Neuron (in vitro differentiated cells): Measurements from ENCODE around the gene FHOD3.

Experiments
- H2AFZ ChIP-seq: one replicate; pipeline ENCODE4 v1.6.1; 2013; ENCODE audit warnings: low read depth, mild to moderate bottlenecking, inconsistent platforms, low read length, moderate library complexity
- H3K27me3 ChIP-seq: one replicate; pipeline ENCODE4 v1.6.1; 2013; ENCODE audit warnings: low read length; ENCODE audit not compliant: insufficient read depth
- H3K36me3 ChIP-seq: one replicate; pipeline ENCODE4 v1.6.1; 2013; ENCODE audit warnings: low read length; ENCODE audit not compliant: insufficient read depth
- H3K4me1 ChIP-seq: one replicate; pipeline ENCODE4 v1.6.1; 2013; ENCODE audit warnings: low read length; ENCODE audit not compliant: insufficient read depth
- H3K4me3 ChIP-seq: 2 replicates; pipeline ENCODE4 v1.5.1; 2013; ENCODE audit warnings: mild to moderate bottlenecking, low read length, moderate library complexity
- H3K9me3 ChIP-seq: one replicate; pipeline ENCODE4 v1.6.1; 2013; ENCODE audit warnings: low read length

The FHOD3 gene

DNA sequence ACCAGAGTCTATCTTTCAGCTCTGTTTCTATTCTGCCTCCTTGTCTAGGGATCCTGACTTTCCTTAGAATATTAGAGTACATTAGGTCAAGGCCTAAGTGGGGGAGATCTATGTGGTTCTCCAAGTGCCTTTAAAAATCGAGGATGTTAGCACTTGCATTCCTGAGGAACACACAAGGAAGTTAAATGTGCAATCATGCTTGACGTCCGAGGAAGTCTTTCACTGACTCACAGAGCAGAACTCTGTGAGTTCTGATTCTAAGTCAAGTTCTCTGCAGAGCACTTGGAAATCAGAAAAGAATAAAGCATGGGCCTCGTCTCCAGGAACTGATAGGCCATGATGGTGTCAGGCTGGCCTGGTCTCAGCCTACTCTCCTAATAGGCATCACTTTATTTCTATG is 17.2 kb downstream of the FHOD3 start:
- Histone ChIP-seq H3K27me3 (no peaks in the 10 kb centered on the region), H2AFZ (no peak overlapping the region), H3K36me3 (no peaks in the 10 kb centered on the region), H3K9me3 (peaks cover 2% of the 10 kb centered on the region), H3K4me1 (peaks cover 4% of the 10 kb centered on the region), H3K4me3 (no peak overlapping the region)

GRCh38 chr18:36315736-36316135 is 18.2 kb downstream of the FHOD3 start:
- peaks cover 4% of the 10 kb centered on the region for H3K4me1 ChIP-seq

GRCh38 chr18:36316246-36316645 is 18.7 kb downstream of the FHOD3 start:
- H3K4me3 ChIP-seq: no peak overlapping the region
- H3K36me3 ChIP-seq: no peaks in the 10 kb centered on the region
- peaks cover 5% of the 10 kb centered on the region for H3K9me3 ChIP-seq
- no peaks in the 10 kb centered on the region for H3K27me3 ChIP-seq
- H3K4me1 ChIP-seq: peaks cover 4% of the 10 kb centered on the region
- H2AFZ ChIP-seq: no peak overlapping the region

More at GRCh38 chr18:36315736-36316135, 18.2 kb downstream of the FHOD3 start:
- Histone ChIP-seq H3K9me3 (peaks cover 2% of the 10 kb centered on the region), H3K36me3 (no peaks in the 10 kb centered on the region), H3K4me3 (no peak overlapping the region), H3K27me3 (no peaks in the 10 kb centered on the region), H2AFZ (no peak overlapping the region)

DNA sequence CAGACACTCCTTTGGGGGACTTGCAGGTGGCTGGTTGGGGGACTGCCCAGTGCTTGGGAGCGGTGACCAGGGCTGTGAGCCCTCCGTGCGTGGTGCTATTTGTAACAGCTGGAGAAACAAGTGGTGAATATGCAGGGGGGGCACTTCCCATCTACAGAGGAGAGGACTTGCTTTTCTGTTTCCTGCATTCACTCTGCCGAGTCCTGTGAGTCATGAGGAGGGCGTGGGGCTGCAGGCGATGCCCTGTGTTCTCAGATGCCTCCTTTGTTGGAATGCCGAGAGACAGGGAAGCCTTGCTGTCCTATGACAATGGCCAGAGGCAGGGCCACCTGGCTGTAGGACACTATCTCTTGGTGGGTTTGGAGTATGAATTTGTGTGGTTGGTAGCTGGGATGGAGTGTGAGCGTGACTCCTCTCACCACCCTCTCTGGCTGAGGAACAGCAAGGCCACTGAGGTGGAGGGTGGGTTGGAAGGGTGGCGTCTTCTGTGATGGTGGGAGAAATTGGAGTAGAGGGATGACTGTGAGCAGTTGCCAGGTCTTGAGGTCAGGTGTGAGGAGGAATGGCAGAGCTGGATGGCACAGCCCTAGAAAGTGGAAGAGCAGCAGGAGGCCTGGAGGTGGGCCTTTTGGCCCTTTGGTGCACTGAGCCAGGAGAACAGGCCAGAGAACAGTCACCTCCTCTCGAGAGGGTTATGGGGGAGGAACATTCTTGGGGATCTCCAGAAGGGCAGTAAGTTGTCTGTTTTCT is 24.3 kb downstream of the FHOD3 start:
- no peaks in the 10 kb centered on the region for H3K4me1 ChIP-seq
- peaks cover 8% of the 10 kb centered on the region for H3K9me3 ChIP-seq
- no peaks in the 10 kb centered on the region for H3K36me3 ChIP-seq
- H3K4me3 ChIP-seq: no peak overlapping the region
- H3K27me3 ChIP-seq: no peaks in the 10 kb centered on the region
- no peak overlapping the region for H2AFZ ChIP-seq

DNA sequence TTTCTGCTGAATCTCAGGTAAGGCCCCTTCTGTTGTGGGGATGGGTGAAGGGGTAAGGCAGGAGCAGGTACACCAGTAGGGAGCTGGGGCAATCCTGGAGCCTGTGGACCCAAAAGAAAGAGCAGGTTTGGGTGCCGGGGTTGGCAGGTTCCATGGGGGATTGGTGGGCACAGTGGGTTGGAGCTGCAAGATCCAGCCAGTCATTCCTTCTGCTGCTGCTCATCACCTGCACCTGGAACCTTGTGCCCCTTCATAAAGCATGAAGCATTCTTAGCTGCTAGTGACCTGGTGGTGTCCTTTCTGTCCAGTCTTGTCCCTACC is 24.9 kb downstream of the FHOD3 start:
- Histone ChIP-seq H2AFZ (no peak overlapping the region), H3K4me1 (no peaks in the 10 kb centered on the region), H3K36me3 (no peaks in the 10 kb centered on the region), H3K27me3 (no peaks in the 10 kb centered on the region), H3K9me3 (peaks cover 8% of the 10 kb centered on the region), H3K4me3 (no peak overlapping the region)

- no peaks in the 10 kb centered on the region for H3K27me3 ChIP-seq
- no peaks in the 10 kb centered on the region for H3K36me3 ChIP-seq
- no peaks in the 10 kb centered on the region for H3K4me1 ChIP-seq
- H3K4me3 ChIP-seq: no peak overlapping the region
- peaks cover 8% of the 10 kb centered on the region for H3K9me3 ChIP-seq
- H2AFZ ChIP-seq: no peak overlapping the region
These were observed 25.2 kb downstream of the FHOD3 start for GRCh38 chr18:36322734-36323133.

DNA sequence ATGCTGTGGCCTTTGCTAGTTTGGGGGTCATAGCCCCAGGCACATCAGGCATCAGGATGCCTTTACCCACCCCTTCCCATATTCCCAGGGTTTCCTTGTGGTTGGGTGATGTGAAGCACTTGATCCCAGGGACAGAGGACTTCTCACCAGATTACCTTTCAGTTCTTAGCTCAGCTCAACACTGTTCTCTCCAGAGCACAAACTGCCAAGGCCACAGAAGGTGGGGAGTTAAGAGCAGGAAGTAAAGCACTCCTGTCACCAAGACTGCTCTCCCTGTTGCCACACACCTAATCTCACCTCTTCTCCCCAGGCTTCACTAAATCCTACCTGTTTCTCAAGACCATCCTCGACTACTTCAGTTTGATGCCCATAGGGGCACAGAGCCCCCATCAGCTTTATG is 25.9 kb downstream of the FHOD3 start:
- Histone ChIP-seq H3K4me1 (no peaks in the 10 kb centered on the region), H3K9me3 (peaks cover 8% of the 10 kb centered on the region), H3K4me3 (no peak overlapping the region), H3K36me3 (no peaks in the 10 kb centered on the region), H2AFZ (no peak overlapping the region), H3K27me3 (no peaks in the 10 kb centered on the region)

DNA sequence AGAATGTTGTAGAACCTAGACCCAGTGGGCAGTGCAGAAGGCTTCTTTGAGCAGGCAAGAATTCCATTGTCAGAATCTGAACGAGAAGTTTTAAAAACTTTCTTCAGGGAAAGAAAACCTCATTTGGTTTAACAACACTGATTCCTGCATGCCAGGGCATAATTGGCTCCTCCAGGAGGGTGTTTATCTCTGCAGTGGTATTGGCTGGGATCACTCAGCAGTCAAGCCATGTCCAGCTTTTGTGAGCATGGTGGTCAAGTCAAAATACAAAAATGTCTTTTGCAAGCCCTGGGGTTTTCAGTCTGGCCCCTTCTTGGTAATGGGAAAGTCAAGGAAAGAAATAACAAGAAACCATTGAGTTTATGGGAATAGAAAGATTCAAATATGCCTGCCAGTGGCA is 28.3 kb downstream of the FHOD3 start:
- Histone ChIP-seq H3K27me3 (no peaks in the 10 kb centered on the region), H3K4me1 (no peaks in the 10 kb centered on the region), H3K36me3 (no peaks in the 10 kb centered on the region), H3K4me3 (no peak overlapping the region), H3K9me3 (peaks cover 10% of the 10 kb centered on the region), H2AFZ (no peak overlapping the region)

DNA sequence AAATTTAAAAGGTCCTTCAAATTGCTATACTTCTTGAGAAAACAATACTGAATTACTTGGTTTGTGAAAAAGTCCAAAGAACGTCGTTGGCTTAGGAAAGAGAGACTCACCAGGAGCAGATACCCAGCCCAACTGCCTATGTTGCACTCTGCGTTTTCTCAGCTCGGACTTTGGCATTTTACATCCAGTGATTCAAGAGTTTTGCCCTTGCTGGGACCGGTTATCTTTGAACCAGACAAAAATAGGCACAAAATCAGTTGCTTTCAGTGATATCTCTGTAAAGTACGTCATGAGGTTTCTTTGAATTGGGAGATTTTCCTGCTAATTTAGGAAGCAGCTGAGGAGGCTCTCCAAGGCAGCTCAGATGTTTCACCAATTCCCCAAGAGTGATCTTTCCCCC is 29.3 kb downstream of the FHOD3 start:
- H3K27me3 ChIP-seq: no peaks in the 10 kb centered on the region
- no peaks in the 10 kb centered on the region for H3K4me1 ChIP-seq
- no peak overlapping the region for H2AFZ ChIP-seq
- no peak overlapping the region for H3K4me3 ChIP-seq
- H3K9me3 ChIP-seq: peaks cover 3% of the 10 kb centered on the region
- no peaks in the 10 kb centered on the region for H3K36me3 ChIP-seq

GRCh38 chr18:36327352-36328316 is 30.1 kb downstream of the FHOD3 start:
- H3K36me3 ChIP-seq: no peaks in the 10 kb centered on the region

DNA sequence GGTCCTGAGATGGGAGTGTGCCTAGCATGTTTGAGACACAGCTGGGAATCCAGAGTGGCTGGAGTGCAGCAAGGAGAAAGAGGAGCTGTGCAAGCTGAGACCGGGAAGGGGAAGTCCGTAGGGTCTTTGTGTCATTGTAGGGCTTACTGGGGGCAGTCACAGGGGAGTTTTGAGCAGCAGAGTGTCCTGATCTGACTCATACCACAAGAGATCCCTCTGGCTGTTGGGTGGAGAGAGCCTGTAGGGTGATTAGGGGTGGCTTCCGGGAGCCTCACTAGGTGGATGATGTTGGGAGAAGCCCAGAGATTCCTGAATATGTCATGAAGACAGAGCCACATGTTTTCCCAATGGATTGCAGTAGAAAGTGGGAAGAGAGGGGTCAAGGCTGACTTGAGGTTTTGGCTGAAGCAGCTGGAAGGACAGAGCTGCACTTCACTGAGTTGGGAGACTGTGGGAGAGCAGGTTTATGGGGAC is 30.9 kb downstream of the FHOD3 start:
- H3K4me1 ChIP-seq: no peaks in the 10 kb centered on the region
- no peaks in the 10 kb centered on the region for H3K36me3 ChIP-seq
- H3K9me3 ChIP-seq: peaks cover 3% of the 10 kb centered on the region
- H2AFZ ChIP-seq: no peak overlapping the region
- no peaks in the 10 kb centered on the region for H3K27me3 ChIP-seq
- H3K4me3 ChIP-seq: no peak overlapping the region

More at GRCh38 chr18:36327352-36328316, 30.1 kb downstream of the FHOD3 start:
- peaks cover 3% of the 10 kb centered on the region for H3K9me3 ChIP-seq
- H3K4me1 ChIP-seq: no peaks in the 10 kb centered on the region
- no peaks in the 10 kb centered on the region for H3K27me3 ChIP-seq
- H3K4me3 ChIP-seq: no peak overlapping the region
- H2AFZ ChIP-seq: no peak overlapping the region

DNA sequence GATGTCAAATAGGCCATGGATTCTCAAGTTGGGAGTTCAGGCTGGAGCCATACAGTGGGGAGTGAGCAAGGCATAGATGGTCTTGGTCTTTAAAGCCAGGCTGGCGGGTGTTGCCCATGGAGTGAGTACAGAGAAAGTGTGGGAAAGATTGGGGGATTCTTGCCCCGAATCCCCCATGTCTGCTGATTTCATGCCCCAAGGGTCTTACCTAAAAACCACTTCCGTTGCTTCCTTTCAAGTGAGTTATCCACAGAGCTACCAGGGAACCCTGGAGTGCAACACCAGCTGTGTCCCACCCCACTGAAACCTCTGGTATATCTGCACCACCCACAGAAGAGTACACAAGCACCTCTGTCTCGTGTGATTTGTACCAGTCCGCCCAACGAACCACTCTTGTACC is 31.4 kb downstream of the FHOD3 start:
- Histone ChIP-seq H3K36me3 (no peaks in the 10 kb centered on the region), H3K27me3 (no peaks in the 10 kb centered on the region), H3K9me3 (peaks cover 3% of the 10 kb centered on the region), H3K4me3 (no peak overlapping the region), H2AFZ (no peak overlapping the region), H3K4me1 (peaks cover 3% of the 10 kb centered on the region)

- Histone ChIP-seq H3K4me3 (no peak overlapping the region), H2AFZ (no peak overlapping the region), H3K36me3 (no peaks in the 10 kb centered on the region), H3K4me1 (peaks cover 11% of the 10 kb centered on the region), H3K9me3 (peaks cover 3% of the 10 kb centered on the region), H3K27me3 (no peaks in the 10 kb centered on the region)
These were observed 32.3 kb downstream of the FHOD3 start for GRCh38 chr18:36329684-36330434.
